Activated CD4-positive, CD25-positive, alpha-beta regulatory T cell treated with anti-CD3 and anti-CD28 coated beads, Interleukin-2, amount 50 U/mL, for 16 hours (primary cell): ENCODE data around the gene NUP88.
"Not testable (repeated sequence)": the region's sequence is repeated elsewhere in the genome, so short reads cannot be mapped to it uniquely, and the experiment has no call there.

Experiments
- DNase-seq: peaks from one replicate; pipeline ENCODE4 v3.0.0-alpha.2; 2020; ENCODE audit warnings: low read depth, low spot score

NUP88 gene

DNA sequence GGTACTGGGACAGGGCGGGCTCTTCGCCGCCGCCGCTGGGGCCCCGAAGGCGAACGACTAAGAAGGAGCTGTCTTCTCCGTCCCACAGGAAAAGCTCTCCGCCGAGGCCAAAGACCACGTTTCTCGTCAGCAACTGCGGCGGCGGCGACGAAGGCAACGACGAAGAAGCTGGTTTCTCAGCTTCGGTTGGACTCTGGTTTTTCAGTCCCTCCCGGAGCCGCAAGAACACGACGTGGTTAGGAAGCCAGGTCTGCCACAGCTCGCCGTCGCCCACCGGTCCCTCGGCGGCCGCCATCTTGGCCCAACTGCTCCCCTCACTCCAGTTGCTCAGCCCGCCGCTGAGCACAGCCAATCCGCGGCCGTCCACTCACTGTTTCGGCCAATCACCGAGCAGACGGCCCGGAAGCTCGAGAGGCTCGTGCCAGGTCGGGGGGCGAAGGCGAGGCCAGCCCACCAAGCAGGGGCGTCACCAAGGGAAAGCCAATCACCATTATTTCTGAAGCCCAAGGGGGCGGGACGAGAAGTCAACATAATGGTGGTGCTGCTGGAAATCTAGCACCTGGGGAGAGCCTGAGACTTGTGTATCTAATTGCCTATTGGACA, at the start of gene NUP88:
Gene NUP88, minus strand, starts transcription at position 307 of the 603 bp plus-strand sequence. Its CDS starts 12 bp downstream, at position 295.
- DNase-seq: peak; percentile 96

DNA sequence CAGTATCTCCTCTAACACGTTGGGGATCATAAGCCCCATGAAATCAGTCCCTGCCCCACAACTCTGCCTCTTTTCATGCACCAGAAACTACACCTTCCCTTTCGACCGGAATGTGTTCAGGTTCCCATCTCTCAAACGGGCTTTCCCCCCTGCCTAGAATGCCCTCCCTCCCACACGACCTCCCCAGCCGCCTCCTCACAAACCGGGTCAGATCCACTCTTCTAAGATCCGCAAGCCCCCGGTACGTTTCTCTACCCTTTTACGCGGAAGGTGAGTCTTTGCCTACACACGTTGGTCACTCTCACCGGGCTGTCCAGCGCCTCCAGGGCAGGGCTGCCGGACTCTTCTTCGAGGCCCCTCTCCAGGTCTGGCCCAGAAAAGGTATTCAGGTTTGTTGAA, 48.6 kb upstream of the NUP88 start:
- DNase-seq: no peak

DNA sequence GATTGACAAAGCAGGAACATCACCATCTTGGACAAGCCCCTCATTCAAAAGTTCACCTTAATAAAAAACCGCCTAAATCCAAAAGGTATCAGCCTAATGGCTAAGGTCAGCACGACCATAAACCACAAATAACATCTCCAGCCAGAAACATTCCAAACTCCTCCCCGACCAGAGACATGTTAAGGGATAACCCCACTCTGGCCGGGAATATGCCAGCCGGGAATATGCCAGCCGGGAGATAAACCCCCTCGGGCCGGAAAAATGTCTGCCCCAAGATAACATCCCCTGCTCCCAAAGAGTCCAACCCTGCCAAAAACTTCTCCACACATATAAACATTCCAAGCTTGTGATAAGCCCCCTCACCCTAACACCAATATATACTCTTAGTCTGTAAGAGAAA, 48.0 kb upstream of the NUP88 start:
- DNase-seq: no peak

DNA sequence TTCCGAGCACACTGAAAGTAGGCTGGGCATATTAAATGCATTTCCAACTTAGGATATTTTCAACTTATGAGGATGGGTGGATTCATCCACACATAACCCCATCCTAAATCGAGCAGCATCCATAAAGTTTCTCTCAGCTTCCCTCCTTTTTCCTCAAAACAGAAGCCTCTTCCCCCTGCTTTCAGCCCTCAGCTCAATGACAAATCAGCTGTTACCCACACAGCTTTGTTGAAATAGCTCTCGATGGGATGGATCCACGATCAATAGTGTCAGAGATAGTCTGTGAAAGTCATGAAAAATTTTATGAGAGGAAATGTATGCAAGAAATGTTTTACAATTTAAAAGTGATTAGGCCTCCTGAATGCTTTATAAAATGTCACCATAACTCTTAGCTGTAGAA, 46.8 kb upstream of the NUP88 start:
- DNase-seq: no peak

DNA sequence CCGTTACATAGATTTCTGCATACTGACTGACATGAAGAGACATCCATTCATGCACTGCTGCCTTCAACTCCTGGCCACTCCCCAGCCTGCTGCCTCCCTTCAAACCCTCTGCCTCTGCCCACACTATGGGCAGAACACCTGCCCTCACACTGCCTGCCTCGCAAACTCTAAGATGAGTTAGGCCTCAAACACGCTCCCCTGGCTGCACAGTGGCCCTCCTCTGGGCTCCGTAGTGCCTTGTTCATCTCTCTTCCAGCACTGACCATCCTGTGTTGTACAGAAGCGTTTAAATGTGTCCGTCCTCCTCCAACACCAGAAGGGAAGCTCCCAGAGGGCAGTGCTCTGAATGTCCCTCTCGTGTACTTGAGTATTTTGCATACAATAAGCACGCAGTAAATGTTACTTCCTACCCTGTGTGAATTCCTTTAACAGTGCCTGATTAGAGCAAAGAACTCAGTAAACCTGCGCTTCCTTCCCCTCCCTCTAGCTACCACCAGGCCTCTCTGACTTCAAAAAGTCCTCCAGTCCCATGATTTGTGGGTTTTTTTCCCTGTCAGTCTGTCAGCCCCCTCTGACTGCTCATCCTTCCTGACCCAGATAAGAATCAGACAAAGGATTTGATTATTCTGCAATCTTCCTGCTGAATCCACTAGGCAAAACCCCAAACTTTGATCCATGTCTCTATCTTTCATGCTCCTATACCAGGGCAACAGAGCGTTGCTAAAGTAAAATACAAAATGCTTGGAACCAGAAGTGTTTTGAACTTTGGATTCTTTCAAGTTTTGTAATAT, 45.5 kb upstream of the NUP88 start:
- DNase-seq: no peak

DNA sequence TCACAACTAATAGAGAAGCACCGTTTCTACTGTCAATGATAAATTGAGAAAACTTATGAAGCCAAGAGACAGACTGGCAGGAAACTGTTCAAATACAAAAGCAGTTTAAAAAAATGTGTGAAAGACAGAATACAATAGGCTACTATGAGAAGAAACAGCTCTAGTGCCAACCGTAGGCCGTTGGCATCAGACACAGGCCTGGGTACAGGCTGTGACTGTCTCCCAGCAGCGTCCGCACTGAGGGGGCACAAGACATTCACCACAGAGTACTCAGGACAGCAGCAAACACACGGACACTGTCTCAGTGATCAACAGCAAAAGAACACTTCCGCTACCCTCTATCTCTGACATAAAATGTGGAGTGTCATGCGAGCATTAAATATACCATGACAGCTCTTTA, 27.3 kb upstream of the NUP88 start:
- DNase-seq: no peak

DNA sequence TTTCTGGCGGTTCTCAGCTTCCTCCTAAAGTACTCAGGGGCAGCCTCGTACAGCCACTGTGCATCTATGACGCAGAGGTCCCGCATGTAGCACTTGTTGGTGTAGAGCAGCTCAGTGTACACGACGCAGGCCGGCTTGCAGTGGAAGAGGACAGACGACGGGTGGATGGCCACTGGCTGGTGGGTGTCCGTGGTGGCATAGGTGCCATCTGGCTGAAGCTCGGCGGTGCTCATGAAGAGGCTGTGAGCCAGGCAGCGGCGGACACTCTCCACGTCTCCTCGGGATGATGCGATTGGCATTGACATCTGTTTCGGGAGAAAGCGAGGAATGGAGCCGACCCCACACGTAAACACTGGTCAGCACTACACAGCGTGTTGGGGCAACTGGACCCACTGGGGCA, 24.7 kb upstream of the NUP88 start:
- no peak for DNase-seq

DNA sequence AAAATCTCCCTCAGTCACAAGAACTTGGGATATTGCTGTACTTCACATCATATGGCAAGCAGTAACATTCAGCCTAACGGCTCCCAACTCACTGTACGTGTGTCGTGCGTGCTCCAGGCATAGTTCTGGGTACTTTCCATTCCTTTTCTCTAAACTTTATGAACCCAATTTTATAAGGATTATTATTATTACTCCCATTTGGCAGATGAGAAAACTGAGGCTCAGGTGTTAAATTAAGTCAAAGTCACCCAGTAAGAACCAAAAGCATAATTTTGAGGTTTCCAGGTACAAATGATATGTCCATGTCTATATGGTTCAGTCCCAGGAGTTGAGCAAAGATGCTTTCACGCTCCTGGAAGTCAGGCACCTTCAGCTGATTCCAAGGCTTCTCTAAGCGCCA, 24.3 kb upstream of the NUP88 start:
- no peak for DNase-seq

DNA sequence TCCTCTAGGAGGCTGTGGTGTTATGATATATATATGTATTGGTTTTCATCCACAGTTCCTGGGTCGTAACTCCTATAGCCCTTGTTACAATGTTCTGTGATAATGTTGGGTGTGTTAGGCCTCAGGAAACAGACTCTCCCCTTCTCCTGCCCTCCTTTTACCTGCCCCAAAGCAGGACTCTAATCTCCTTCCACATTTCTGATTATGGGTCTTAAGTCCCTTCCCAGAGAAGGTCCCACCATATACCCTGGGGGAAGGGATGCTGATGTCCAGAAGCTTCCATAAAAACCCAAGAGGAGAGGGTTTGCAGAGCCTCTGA, 19.9 kb upstream of the NUP88 start:
- no peak for DNase-seq

DNA sequence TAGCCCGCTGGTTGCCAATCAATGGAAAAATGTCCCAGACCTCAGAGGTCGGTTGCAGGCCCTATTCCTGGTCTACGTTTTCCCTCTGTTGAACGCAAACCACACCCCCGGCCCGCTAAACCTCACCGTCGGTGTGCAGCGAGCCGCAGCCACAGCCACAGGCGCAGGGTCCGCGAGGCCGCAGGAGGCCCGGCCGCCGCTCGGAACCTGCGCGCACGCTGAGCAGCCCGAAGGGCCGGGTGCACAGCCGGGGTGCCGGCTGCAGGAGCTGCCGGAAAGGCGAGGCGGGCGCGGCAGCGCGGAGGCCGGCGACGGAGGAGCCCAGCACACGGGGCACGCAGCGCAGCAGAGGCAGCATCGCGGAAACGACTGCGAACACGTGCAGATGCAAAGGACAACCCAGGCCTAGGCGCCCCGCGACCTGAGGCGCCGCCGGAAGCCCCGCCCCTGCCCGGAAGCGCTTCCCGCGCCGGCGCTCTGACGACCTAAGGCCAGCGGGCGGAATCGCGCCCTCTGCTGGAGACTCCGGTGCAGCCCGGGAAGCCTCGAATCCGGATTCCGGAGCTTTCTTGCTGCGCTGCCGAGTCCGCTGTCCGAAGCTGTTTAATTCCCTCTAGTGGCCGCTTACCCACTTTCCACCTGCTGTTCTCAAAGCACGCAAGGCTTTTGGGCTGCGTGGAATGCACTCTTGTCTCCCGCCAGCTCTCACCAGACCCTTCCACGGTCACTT, 19.4 kb upstream of the NUP88 start, which contains the start of gene C1QBP:
Gene C1QBP, minus strand, starts transcription at position 440 of the 730 bp plus-strand sequence. Its CDS starts 82 bp downstream, at position 358.
- peak; percentile 80 for DNase-seq

DNA sequence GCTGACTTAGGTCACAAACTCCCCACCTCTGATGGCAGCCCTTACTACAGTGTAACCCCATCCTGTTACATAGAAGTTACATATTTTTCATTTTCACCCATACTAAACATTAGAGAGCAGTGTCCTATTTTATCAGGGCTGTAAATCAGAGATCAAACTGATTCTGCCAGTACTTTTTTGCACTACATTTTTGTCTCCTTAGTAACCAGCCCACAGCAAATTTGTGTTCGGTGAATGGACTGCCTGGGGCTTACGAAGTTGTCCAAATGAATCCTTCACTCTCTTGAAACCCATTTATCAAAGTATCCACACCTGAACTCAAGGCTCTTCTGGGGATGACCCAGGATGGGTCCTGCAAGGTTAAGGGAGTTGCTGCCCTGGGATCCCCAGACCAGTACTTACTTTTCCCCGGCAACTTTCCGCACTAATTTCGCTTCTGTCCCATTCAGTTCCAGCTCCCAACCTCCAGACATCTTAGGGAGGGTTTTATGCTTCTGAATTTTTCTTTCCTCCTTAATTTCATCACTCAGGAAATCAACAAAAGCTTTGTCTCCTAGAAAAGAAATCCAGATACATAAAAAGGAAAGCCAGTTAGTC, 18.4 kb upstream of the NUP88 start:
- DNase-seq: no peak

DNA sequence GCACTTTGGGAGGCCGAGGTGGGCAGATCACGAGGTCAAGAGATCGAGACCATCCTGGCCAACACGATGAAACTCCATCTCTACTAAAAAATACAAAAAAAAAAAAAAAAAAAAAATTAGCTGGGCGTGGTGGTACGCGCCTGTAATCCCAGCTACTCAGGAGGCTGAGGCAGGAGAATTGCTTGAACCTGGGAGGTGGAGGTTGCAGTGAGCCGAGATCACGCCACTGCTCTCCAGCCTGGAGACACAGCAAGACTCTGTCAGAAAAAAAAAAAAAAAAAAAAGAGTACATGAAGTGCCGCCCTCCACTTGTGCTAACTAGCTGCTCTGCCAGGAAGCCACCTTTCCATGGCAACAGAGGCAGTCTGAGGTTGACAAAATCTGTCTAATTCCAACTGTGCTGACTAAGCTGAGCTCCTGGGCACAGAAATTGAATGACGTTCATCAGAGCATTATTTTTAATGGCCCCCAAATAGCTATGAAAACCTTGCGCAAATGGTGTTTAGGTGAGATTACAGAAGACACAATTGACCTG, 16.4 kb upstream of the NUP88 start:
- not testable (repeated sequence) for DNase-seq

DNA sequence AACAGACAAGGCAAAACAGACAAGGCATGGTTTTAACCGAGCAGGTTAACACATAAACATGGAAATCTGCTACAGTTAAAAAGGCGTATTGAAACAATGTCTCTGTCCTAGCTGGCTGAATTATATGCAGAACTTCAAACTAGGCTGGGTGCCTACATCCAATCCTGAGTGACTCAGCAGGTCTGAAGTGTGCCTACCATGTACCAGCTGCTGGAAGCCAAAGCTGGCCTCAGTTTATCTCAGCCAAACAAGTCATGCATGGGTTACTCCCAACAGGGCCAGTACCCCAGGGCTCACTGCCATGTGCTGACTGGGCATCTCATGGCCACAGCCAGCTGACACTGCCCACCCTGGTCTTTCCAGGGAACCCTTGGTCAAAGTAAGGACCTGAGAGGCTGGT, 15.5 kb upstream of the NUP88 start:
- DNase-seq: no peak

DNA sequence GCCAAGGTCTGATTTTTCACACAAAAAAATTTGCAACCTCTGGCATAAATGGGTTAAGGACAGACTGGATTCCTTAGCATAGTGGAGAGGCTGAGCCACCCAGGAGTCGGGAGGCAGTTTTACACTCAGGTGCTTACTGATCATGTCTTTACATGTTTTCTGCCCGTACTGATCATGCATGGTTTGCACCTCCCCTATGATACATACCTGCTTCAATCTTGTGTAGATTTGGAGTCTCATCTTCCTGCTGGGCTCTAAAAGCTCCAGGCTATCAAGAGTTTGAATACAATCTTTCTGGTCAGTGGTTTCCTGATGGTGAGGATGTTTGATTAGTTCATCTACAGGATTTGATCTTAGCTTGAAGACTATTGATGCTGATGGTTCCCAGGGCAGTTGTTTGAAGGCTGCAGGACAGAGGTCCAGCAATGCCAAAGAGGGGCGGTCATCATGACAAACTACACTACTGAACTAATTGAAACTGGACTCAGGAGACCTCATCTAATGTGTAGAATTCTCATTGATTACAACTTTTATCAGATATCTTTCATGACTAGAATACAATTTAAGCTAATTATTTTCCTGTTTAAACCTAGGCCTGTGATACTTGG, 12.6 kb upstream of the NUP88 start:
- no peak for DNase-seq

DNA sequence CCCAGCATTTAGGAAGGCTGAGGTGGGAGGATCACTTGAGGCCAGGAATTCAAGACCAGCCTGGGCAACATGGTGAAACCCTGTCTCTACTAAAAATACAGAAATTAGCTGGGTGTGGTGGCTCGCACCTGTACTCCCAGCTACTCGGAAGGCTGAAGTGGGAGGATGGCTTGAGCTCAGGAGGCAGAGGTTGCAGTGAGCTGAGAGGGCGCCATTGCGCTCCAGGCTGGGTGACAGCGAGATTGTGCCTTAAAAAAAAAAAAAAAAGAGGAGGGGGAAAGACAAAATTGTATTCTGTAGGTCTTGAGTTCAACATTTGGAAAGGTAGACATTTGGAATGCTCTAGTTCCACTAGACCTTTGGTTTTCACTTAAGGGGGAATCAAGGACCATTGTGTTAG, 11.8 kb upstream of the NUP88 start:
- DNase-seq: not testable (repeated sequence)

DNA sequence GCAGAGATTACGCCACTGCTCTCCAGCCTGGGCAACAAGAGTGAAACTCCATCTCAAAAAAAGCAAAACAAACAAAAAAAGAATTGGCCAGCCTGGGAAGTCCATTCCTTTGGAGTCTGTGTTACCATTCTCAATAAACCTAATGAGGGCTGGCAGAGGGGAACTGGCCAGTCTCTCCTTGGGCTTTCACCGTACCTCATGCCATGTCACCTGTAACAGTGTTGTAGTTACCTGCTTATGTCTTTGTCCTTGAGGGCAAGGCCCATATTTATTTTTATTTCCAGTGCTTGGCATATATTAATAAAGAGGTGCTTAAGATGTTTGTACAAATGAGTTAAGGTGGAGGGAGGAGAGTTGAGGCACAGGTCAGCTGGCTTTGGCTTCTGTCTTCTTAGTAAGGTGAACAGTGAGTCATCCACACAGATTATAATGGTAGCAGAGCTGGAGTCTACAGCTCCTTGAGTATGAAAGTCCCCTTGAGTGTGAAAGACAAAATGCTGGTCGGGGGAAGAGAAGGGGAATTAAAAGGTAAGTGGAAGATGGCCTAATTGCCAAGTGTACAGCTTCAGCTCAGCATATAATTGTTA, 11.0 kb upstream of the NUP88 start:
- DNase-seq: no peak

DNA sequence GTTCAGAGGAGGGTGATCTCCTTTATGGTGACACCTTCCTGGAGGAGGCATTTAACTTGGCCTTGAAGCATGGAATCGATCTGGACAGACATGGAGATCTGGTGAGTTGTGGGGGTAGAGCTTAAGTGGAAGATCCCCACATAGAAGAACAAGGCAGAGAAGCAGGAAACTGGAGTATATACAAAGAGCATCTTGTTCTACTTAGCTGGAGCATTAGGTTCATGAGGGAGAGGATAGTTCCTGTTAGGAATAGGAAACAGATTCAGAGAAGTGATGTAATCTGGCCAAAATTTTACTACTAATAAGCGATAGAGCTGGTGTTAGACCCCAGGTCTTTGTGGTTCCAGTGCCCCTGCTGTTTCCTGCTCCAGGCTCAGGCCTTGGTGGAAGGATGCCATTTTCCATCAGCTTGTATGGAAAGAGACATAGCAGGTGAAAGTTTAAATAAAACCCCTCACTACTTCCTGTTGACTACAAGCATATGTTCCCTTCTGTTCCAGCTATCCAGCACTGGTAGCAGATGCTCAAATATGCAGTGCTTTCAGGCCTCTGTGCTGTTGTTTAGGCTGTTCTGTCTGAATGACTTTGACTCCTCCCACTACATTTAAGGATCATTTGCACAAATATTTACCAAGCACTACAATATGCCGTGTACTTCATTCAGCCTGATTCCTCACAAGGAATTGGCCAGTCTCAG, 9.9 kb upstream of the NUP88 start:
- DNase-seq: no peak

DNA sequence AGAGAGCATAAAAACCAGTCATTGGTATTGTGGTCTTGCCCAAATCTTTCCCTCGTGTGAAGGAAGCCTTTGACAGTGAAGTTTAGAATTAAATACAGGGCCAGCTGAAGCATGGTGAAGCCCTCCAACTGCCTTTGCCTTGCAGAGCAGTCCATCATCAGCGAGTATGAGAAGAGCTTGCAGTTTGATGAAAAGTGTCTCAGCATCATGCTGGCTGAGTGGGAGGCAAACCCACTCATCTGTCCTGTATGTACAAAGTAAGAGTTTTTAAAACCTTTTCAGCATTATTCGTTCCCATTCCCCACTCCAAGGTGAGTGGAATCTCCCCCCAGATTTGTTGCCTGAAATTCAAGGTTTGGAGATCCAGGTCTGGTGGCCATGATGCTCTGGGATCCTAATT, 6.4 kb upstream of the NUP88 start:
- no peak for DNase-seq

DNA sequence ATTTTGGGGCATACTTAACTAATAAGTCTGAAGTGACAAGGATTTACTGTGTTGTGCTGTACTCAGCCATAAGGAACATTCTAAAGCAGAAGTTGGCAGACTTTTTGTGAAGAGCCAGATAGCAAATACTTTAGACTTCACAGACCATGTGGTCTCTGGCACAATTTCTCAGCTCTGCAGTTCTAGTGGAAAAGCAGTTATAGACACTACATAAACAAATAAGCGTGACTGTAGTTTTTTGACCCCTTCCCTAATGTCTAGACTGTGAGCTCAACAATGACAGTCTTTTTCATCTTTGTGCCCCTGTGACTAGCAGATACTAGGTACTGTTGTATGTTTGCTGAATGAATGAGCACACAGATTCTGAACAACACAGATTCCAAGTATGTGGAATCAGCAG, 5.4 kb upstream of the NUP88 start:
- no peak for DNase-seq

DNA sequence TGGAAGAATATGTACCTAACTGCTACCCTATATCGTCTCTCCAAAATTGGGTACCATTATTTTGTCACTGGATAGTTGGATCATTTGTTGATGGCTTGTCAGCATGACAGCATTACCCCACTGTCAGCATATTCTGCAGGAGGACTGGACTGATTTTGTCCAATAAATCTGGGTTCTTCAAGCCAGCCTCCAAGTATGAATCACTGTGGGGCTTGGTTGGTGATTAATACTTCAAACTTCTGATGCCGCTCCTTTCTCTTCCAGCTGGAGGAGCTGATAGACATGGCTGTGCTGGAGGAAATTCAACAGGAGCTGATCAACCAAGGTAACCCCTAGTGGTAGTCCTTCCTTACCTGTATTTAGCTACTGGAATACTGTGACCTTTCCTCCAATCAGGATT, 3.0 kb upstream of the NUP88 start:
- no peak for DNase-seq
